Testis (tissue), 3 donors: Measurements from ENCODE around the gene OR5J2. TPM values are rescaled to one million over a fixed set of nuclear protein-coding genes. Genes with fewer than 3 reads are reported as not detected.

Source experiments
- DNase-seq: peaks from one replicate; pipeline ENCODE4 v3.0.0-alpha.2; 2019
- H3K27ac ChIP-seq, 2 donors: fragments of 200-600 bp; sonication (generic); one replicate each; pipeline ENCODE4 v1.5.1; 2019
- H3K27me3 ChIP-seq: fragments of 200-600 bp; sonication (generic); one replicate; pipeline ENCODE4 v1.5.1; 2019
- H3K36me3 ChIP-seq: fragments of 200-600 bp; sonication (generic); one replicate; pipeline ENCODE4 v1.5.1; 2017; ENCODE audit warnings: low read depth; ENCODE audit errors: missing control alignments
- H3K4me1 ChIP-seq: fragments of 200-600 bp; sonication (generic); one replicate; pipeline ENCODE4 v1.5.1; 2019
- H3K4me3 ChIP-seq, 2 donors: fragments of 200-600 bp; sonication (generic); one replicate each; pipeline ENCODE4 v1.5.1; 2017 to 2019
- H3K9me3 ChIP-seq: fragments of 200-600 bp; sonication (generic); one replicate; pipeline ENCODE4 v1.5.1; 2017
- CTCF ChIP-seq, 3 experiments: fragments of 450-650 bp in 2 of 3; fragments of 200-600 bp in 1 of 3; sonication (generic) in 1 of 3; IDR thresholded peaks; one replicate each; pipeline ENCODE4 v1.5.1; 2016 to 2019; ENCODE audit warnings: antibody characterized with exemption in 3 of 3, mild to moderate bottlenecking in 2 of 3, moderate library complexity in 1 of 3
- POLR2A ChIP-seq: fragments of 450-650 bp; IDR thresholded peaks from one replicate; pipeline ENCODE4 v1.6.1; 2017; ENCODE audit warnings: antibody characterized with exemption, mild to moderate bottlenecking, moderate library complexity
- WGBS, 2 donors: methylation state at CpG; one replicate each; pipeline ENCODE4 v1.1.5; 2018; 5-methylcytosine and 5-hydroxymethylcytosine counted together
- intact Hi-C: fragments of 100-400 bp; cut with DNase I; formaldehyde crosslinking; loops from one replicate; pipeline ENCODE4 v1.15.1; 2023; ENCODE audit warnings: low total_unique reads
- polyA plus RNA-seq: library from polyadenylated mRNA; stranded (reverse); fragments of 350-450 nt; fragmentation: Illumina TruSeq; extraction: RNeasy Lipid Tissue Mini Kit (QIAGEN cat#74804); gene quantifications from one replicate; pipeline ENCODE4 v1.2.3, GENCODE V29; 2014; ENCODE audit warnings: low read depth, low replicate concordance; ENCODE audit not compliant: insufficient read depth
- total RNA-seq, 2 donors: library from RNA; depleted of rRNA; stranded (reverse); fragments of >200 nt; gene quantifications; one replicate each; pipeline ENCODE4 v1.2.3, GENCODE V29; 2016

OR5J2 gene
- total and polyA plus RNA-seq, 3 donors from 2014 or later, result not detected

DNA sequence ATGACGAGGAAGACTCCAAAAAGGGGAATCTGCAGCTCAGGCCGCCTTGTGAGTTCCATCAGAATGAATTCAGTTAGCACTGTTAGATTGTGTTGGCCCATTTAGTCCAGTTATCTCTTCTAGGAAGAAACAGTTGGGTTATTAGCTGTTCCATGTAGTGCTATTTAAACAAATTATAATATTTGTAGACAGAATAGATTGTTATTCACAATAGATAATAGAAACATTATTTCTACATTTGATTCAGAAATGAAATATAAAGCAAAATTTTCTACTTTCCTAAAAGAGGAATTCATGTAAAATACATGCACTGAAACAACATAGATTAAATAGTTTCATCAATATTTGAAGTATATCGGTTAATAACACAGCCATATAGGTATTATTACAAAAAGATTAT lies 16.2 kb upstream of the OR5J2 start, which contains the start of gene OR8K5:
Gene OR8K5, minus strand, starts transcription at position 101 of the 400 bp plus-strand sequence. Its CDS starts 0 bp downstream, at position 101.
- no peaks in the 10 kb centered on the region for H3K4me1 ChIP-seq
- intact Hi-C loops, result no loop called here
- 75 to 80% methylated on average over 3 of the region's 3 CpGs for WGBS, 2 donors

GRCh38 chr11:56163804-56164203 lies 12.6 kb upstream of the OR5J2 start:
- TF ChIP-seq CTCF (IDR thresholded peaks at IDR 0.05), result no peak
- no peak for TF ChIP-seq POLR2A
- no peak for DNase-seq
- H3K27me3 ChIP-seq, result no peaks in the 10 kb centered on the region
- no peak overlapping the region for H3K27ac ChIP-seq
- H3K9me3 ChIP-seq, result no peaks in the 10 kb centered on the region
- no peaks in the 10 kb centered on the region for H3K36me3 ChIP-seq
- no peaks in the 10 kb centered on the region for H3K4me1 ChIP-seq
- WGBS, 2 donors, result 65 to 66% methylated on average over 3 of the region's 3 CpGs
- intact Hi-C loops, result no loop called here
- no peak overlapping the region for H3K4me3 ChIP-seq

More for the DNA sequence above, 16.2 kb upstream of the OR5J2 start, which contains the start of gene OR8K5:
- Histone ChIP-seq H3K9me3 (no peaks in the 10 kb centered on the region), H3K36me3 (no peaks in the 10 kb centered on the region), H3K27me3 (no peaks in the 10 kb centered on the region), H3K27ac (no peak within 1 kb of the TSS), H3K4me3 (no peak within 1 kb of the TSS)
- DNase-seq, result no peak
- TF ChIP-seq CTCF (IDR thresholded peaks at IDR 0.05) (no peak), POLR2A (no peak)

GRCh38 chr11:56172256-56172830 lies 4.1 kb upstream of the OR5J2 start:
- intact Hi-C loops, result no loop called here
- no peak for TF ChIP-seq POLR2A
- no peak for TF ChIP-seq CTCF (IDR thresholded peaks at IDR 0.05)
- H3K27ac ChIP-seq, result no peak overlapping the region
- no peak for DNase-seq
- H3K4me1 ChIP-seq, result no peaks in the 10 kb centered on the region
- H3K4me3 ChIP-seq, result no peak overlapping the region
- WGBS, 2 donors, result 55% methylated on average over 3 of the region's 3 CpGs
- no peaks in the 10 kb centered on the region for H3K9me3 ChIP-seq
- no peaks in the 10 kb centered on the region for H3K36me3 ChIP-seq
- H3K27me3 ChIP-seq, result no peaks in the 10 kb centered on the region

- no peaks in the 10 kb centered on the region for H3K9me3 ChIP-seq
- H3K4me1 ChIP-seq, result no peaks in the 10 kb centered on the region
- TF ChIP-seq CTCF (IDR thresholded peaks at IDR 0.05), result no peak
- TF ChIP-seq POLR2A, result no peak
- H3K27me3 ChIP-seq, result no peaks in the 10 kb centered on the region
- no peak overlapping the region for H3K4me3 ChIP-seq
- intact Hi-C loops, result no loop called here
- no peak overlapping the region for H3K27ac ChIP-seq
- no peaks in the 10 kb centered on the region for H3K36me3 ChIP-seq
- no peak for DNase-seq
Measured at GRCh38 chr11:56183459-56183858, 7.0 kb downstream of the OR5J2 start.

DNA sequence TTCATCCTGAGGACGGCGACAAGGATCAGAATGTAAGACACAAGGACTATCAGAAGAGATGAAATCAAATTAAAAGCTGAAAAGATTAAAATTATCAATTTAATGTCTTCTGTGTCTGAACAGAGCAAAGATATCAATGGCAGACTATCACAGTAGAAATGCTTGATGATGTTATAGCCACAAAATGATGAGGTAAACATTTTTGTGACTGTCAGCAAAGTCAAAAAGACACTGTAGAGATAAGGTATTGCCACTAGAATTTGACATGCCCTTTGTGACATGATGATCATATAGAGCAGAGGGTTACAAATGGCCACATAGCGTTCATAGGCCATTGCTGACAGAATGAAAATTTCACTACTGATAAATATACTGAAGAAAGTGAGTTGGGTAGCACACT lies 12.2 kb downstream of the OR5J2 start:
- no peak overlapping the region for H3K4me3 ChIP-seq
- TF ChIP-seq POLR2A (no peak), CTCF (IDR thresholded peaks at IDR 0.05) (no peak)
- H3K36me3 ChIP-seq, result no peaks in the 10 kb centered on the region
- no peaks in the 10 kb centered on the region for H3K27me3 ChIP-seq
- 90 to 93% methylated on average over 3 of the region's 3 CpGs for WGBS, 2 donors
- DNase-seq, result no peak
- H3K4me1 ChIP-seq, result no peaks in the 10 kb centered on the region
- H3K9me3 ChIP-seq, result no peaks in the 10 kb centered on the region
- H3K27ac ChIP-seq, result no peak overlapping the region
- intact Hi-C loops, result no loop called here
